ENCODE data around the gene GJC1.

GRCh38 chr17:44871556-44871955 is 41.5 kb upstream of the GJC1 start:
- no peak for TF ChIP-seq EZH2 (IDR thresholded peaks at IDR 0.05; ENCODE audit: borderline replicate concordance, insufficient read depth, low read length, poor library complexity, severe bottlenecking)
- no peak for TF ChIP-seq CTCF (IDR thresholded peaks at IDR 0.05; ENCODE audit: poor library complexity, severe bottlenecking)
- TF ChIP-seq SMC3 (conservative IDR thresholded peaks at IDR 0.05; ENCODE audit: poor library complexity), result no peak
- TF ChIP-seq TAF1 (IDR thresholded peaks at IDR 0.05; ENCODE audit: low read depth), result no peak
- TF ChIP-seq POLR2AphosphoS5 (IDR thresholded peaks at IDR 0.05), result no peak
- no peak for TF ChIP-seq REST (IDR thresholded peaks at IDR 0.05; ENCODE audit: borderline replicate concordance)
- TF ChIP-seq EP300 (conservative IDR thresholded peaks at IDR 0.05; ENCODE audit: poor library complexity, severe bottlenecking), result no peak
- TF ChIP-seq MXI1 (conservative IDR thresholded peaks at IDR 0.05; ENCODE audit: poor library complexity, severe bottlenecking), result no peak
- TF ChIP-seq RAD21 (conservative IDR thresholded peaks at IDR 0.05), result no peak
